ENCODE measurements around the gene PLSCR4. TPM values are rescaled to one million over a fixed set of nuclear protein-coding genes. Genes with fewer than 3 reads are reported as not detected.

PLSCR4 gene
- polyA plus RNA-seq, 1 of the 3 experiments (the other 2 are of a cell fraction), result 0.05 TPM

DNA sequence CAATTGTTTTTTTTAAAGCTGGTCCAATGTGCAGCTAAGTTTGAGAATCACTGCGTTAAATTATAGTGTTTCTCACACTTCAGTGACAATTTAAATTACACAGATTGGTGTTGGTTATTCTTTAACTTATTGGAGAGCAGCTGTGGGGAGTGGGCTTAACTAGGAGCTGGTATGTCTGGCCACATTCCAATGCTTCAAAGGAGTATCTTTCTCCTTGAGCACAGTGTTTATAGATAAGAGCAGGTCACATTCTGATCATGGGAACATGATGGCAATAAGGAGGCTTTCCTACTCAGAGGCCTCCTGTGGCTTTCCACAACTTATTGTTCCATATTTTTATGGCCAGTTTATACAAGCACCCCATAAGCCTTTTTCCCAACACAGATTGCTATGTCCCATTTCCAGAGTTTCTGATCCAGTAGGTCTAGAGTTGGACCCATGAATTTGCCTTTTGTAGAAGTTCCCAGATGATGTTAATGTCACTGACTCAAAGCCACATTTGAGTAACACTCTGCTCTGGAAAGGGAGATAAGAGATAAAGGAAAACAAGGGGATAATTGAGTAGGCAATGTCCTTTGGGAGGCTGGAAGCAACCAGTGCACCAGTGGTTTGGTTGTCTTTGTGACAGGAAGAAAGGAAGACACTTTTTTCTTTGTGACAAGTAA, 33.0 kb upstream of the PLSCR4 start:
- ChIA-PET CTCF (no interaction called here), POLR2A (no interaction called here)
- TF ChIP-seq SIN3A (IDR thresholded peaks at IDR 0.05; ENCODE audit: borderline replicate concordance, low read depth, low read length), result no peak
- TF ChIP-seq IRF3 (IDR thresholded peaks at IDR 0.05; ENCODE audit: low read depth, low read length), result no peak
- TF ChIP-seq FOXM1 (IDR thresholded peaks at IDR 0.05; ENCODE audit: low read depth), result no peak
- no peak for TF ChIP-seq TCF12 (IDR thresholded peaks at IDR 0.05)
- no peak for TF ChIP-seq FOSL2 (IDR thresholded peaks at IDR 0.05; ENCODE audit: borderline replicate concordance, low read depth)
- TF ChIP-seq YY1 (IDR thresholded peaks at IDR 0.05; ENCODE audit: low read depth), result no peak
- TF ChIP-seq ELF1 (IDR thresholded peaks at IDR 0.05), result no peak
- TF ChIP-seq RFX5 (IDR thresholded peaks at IDR 0.05; ENCODE audit: low read length), result no peak
- no peak for TF ChIP-seq CHD2 (IDR thresholded peaks at IDR 0.05; ENCODE audit: low read length, partially characterized antibody)
- TF ChIP-seq REST (IDR thresholded peaks at IDR 0.05; ENCODE audit: low read depth, low read length), result no peak
- Histone ChIP-seq H3K9me2 (no peaks in the 10 kb centered on the region), H3K4me1 (ENCODE audit: control insufficient read depth in 1 of 2, insufficient read depth in 2 of 2, low read depth in 1 of 2, low read length in 1 of 2) (no peaks in the 10 kb centered on the region), H3K4me2 (no peak overlapping the region), H3K9ac (no peak overlapping the region), H3K4me3 (ENCODE audit: low read depth in 2 of 2, low read length in 1 of 2) (no peak overlapping the region), H4K20me1 (ENCODE audit: insufficient read depth) (no peaks in the 10 kb centered on the region), H3K27ac (ENCODE audit: low read depth in 2 of 2, low read length in 1 of 2) (no peak overlapping the region), H3K9me3 (no peaks in the 10 kb centered on the region), H3K36me3 (replicated peaks in 1 of 2; ENCODE audit: control insufficient read depth in 1 of 2, insufficient read depth in 2 of 2, low read length in 1 of 2) (no peaks in the 10 kb centered on the region), H3K79me2 (ENCODE audit: insufficient read depth) (no peaks in the 10 kb centered on the region), H3F3A (replicated peaks; ENCODE audit: insufficient read depth) (no peaks in the 10 kb centered on the region), H2AFZ (ENCODE audit: low read depth) (no peak overlapping the region), H3K27me3 (ENCODE audit: insufficient read depth) (no peaks in the 10 kb centered on the region)
- WGBS (ENCODE audit: low lambda C conversion rate), result 17% methylated on average over 1 of the region's 1 CpG
- no peak for DNase-seq

GRCh38 chr3:146280864-146281263, 30.0 kb upstream of the PLSCR4 start:
- DNase-seq, result no peak
- no peak overlapping the region for H2AFZ ChIP-seq (ENCODE audit: low read depth)
- H3K9me2 ChIP-seq, result no peaks in the 10 kb centered on the region
- no peaks in the 10 kb centered on the region for H3K9me3 ChIP-seq
- no peak overlapping the region for H3K4me2 ChIP-seq
- H3K27me3 ChIP-seq (ENCODE audit: insufficient read depth), result no peaks in the 10 kb centered on the region
- ChIA-PET POLR2A (no interaction called here), CTCF (no interaction called here)
- no peaks in the 10 kb centered on the region for H3K79me2 ChIP-seq (ENCODE audit: insufficient read depth)
- H3K9ac ChIP-seq, result no peak overlapping the region
- H3K36me3 ChIP-seq (replicated peaks in 1 of 2; ENCODE audit: control insufficient read depth in 1 of 2, insufficient read depth in 2 of 2, low read length in 1 of 2), result no peaks in the 10 kb centered on the region
- H3K27ac ChIP-seq (ENCODE audit: low read depth in 2 of 2, low read length in 1 of 2), result no peak overlapping the region
- H4K20me1 ChIP-seq (ENCODE audit: insufficient read depth), result no peaks in the 10 kb centered on the region
- H3K4me3 ChIP-seq (ENCODE audit: low read depth in 2 of 2, low read length in 1 of 2), result no peak overlapping the region
- 1% methylated on average over 4 of the region's 4 CpGs for WGBS (ENCODE audit: low lambda C conversion rate)
- TF ChIP-seq MXI1 (IDR thresholded peaks at IDR 0.05; ENCODE audit: low read depth, low read length) (no peak), TCF12 (IDR thresholded peaks at IDR 0.05) (no peak), POLR2AphosphoS5 (IDR thresholded peaks at IDR 0.05; ENCODE audit: low read depth, low read length) (no peak), RFX5 (IDR thresholded peaks at IDR 0.05; ENCODE audit: low read length) (no peak), NFIC (IDR thresholded peaks at IDR 0.05; ENCODE audit: borderline replicate concordance) (no peak), GATA2 (CRISPR knock-in tag; IDR thresholded peaks at IDR 0.05) (no peak), RAD21 (IDR thresholded peaks at IDR 0.05; ENCODE audit: low read length) (no peak), FOXJ3 (CRISPR knock-in tag; IDR thresholded peaks at IDR 0.05) (no peak), RXRA (IDR thresholded peaks at IDR 0.05; ENCODE audit: borderline replicate concordance, low read depth) (no peak), CHD2 (IDR thresholded peaks at IDR 0.05; ENCODE audit: low read length, partially characterized antibody) (no peak), MEF2A (IDR thresholded peaks at IDR 0.05; ENCODE audit: borderline replicate concordance, low read depth) (no peak), MAX (IDR thresholded peaks at IDR 0.05; ENCODE audit: low read depth) (no peak), FOXM1 (IDR thresholded peaks at IDR 0.05; ENCODE audit: low read depth) (no peak), ELF1 (IDR thresholded peaks at IDR 0.05) (no peak), SMC3 (IDR thresholded peaks at IDR 0.05; ENCODE audit: low read depth, low read length) (no peak), TEAD4 (IDR thresholded peaks at IDR 0.05; ENCODE audit: borderline replicate concordance, insufficient read depth) (no peak)
- TF ChIP-seq, protein P1, sequence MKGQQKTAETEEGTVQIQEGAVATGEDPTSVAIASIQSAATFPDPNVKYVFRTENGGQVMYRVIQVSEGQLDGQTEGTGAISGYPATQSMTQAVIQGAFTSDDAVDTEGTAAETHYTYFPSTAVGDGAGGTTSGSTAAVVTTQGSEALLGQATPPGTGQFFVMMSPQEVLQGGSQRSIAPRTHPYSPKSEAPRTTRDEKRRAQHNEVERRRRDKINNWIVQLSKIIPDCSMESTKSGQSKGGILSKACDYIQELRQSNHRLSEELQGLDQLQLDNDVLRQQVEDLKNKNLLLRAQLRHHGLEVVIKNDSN (IDR thresholded peaks at IDR 0.05; ENCODE audit: borderline replicate concordance, low read depth), result no peak
- H3F3A ChIP-seq (replicated peaks; ENCODE audit: insufficient read depth), result no peaks in the 10 kb centered on the region
- no peaks in the 10 kb centered on the region for H3K4me1 ChIP-seq (ENCODE audit: control insufficient read depth in 1 of 2, insufficient read depth in 2 of 2, low read depth in 1 of 2, low read length in 1 of 2)
